H1 (cell line): ENCODE data around the gene PPP2R3B.

Source experiments
- CTCF ChIP-seq, 3 experiments: IDR thresholded peaks; 1 replicate in 2 of 3; 2 replicates in 1 of 3; pipeline versions ENCODE4 v1.5.1 to v1.6.1; 2011; ENCODE audit warnings: low read length in 3 of 3, mild to moderate bottlenecking in 3 of 3, inconsistent platforms in 2 of 3, low read depth in 1 of 3, moderate library complexity in 1 of 3; ENCODE audit not compliant: insufficient read depth in 1 of 3; ENCODE audit errors: control extremely low read depth in 1 of 3
- EZH2 ChIP-seq: fragments of 200-600 bp; sonication (generic); IDR thresholded peaks from 2 replicates; pipeline ENCODE4 v1.7.1; 2012; ENCODE audit warnings: low read depth, mild to moderate bottlenecking, moderate library complexity, low read length, inconsistent platforms; ENCODE audit not compliant: severe bottlenecking
- MAFK ChIP-seq: IDR thresholded peaks from 2 replicates; pipeline ENCODE4 v1.6.1; 2012; ENCODE audit warnings: low read depth, mild to moderate bottlenecking, improper control_type of control experiment, low read length
- POLR2A ChIP-seq, 2 experiments: IDR thresholded peaks; 1 replicate in 1 of 2; 2 replicates in 1 of 2; pipeline ENCODE4 v1.6.1; 2011; ENCODE audit warnings: low read depth in 2 of 2, low read length in 2 of 2, mild to moderate bottlenecking in 2 of 2; ENCODE audit errors: control extremely low read depth in 1 of 2
- RNF2 ChIP-seq: fragments of 200-900, 300-1000 bp; sonication (generic); IDR thresholded peaks from 2 replicates; pipeline ENCODE4 v1.7.1; 2016; ENCODE audit warnings: borderline replicate concordance, low read depth, mild to moderate bottlenecking, antibody characterized with exemption, low read length; ENCODE audit not compliant: poor library complexity, severe bottlenecking; ENCODE audit errors: missing control alignments
- TAF1 ChIP-seq: IDR thresholded peaks from 2 replicates; pipeline ENCODE4 v1.6.1; 2011; ENCODE audit warnings: mild to moderate bottlenecking, low read depth, low read length

- no peak for TF ChIP-seq CTCF (IDR thresholded peaks at IDR 0.05; ENCODE audit: control extremely low read depth in 1 of 3, insufficient read depth in 1 of 3, low read depth in 1 of 3, low read length in 3 of 3)
- TF ChIP-seq RNF2, result no peak
- TF ChIP-seq EZH2, result no peak
- TF ChIP-seq MAFK, result no peak
- TF ChIP-seq POLR2A (IDR thresholded peaks at IDR 0.05; ENCODE audit: control extremely low read depth in 1 of 2, low read depth in 2 of 2, low read length in 2 of 2), result no peak
- no peak for TF ChIP-seq TAF1
Observed at GRCh38 chrX:433771-434170, 47.1 kb upstream of the PPP2R3B start.
